ENCODE measurements around the gene AWAT1.
"Not testable (repeated sequence)": the region's sequence is repeated elsewhere in the genome, so short reads cannot be mapped to it uniquely, and the experiment has no call there.

The AWAT1 gene

GRCh38 chrX:70231666-70232065 is 2.8 kb upstream of the AWAT1 start (continued):
- TF ChIP-seq BACH2 (CRISPR knock-in tag; IDR thresholded peaks at IDR 0.05; ENCODE audit: borderline replicate concordance) (no peak), CSDC2 (CRISPR knock-in tag; IDR thresholded peaks at IDR 0.05) (no peak)

- no peak for ATAC-seq
- TF ChIP-seq RARB (CRISPR knock-in tag; IDR thresholded peaks at IDR 0.05) (no peak), OSR1 (CRISPR knock-in tag; IDR thresholded peaks at IDR 0.05) (no peak), BACH2 (CRISPR knock-in tag; IDR thresholded peaks at IDR 0.05; ENCODE audit: borderline replicate concordance) (no peak), ZC3H10 (CRISPR knock-in tag; IDR thresholded peaks at IDR 0.05) (no peak), SNAI2 (CRISPR knock-in tag; IDR thresholded peaks at IDR 0.05) (no peak), CSRNP3 (CRISPR knock-in tag; IDR thresholded peaks at IDR 0.05) (no peak), TOX (CRISPR knock-in tag; IDR thresholded peaks at IDR 0.05; ENCODE audit: borderline replicate concordance) (no peak), ZNF565 (CRISPR knock-in tag; conservative IDR thresholded peaks at IDR 0.05; ENCODE audit: low read depth) (no peak), CREB5 (CRISPR knock-in tag; IDR thresholded peaks at IDR 0.05; ENCODE audit: low read depth) (no peak), ESRRG (CRISPR knock-in tag; IDR thresholded peaks at IDR 0.05) (no peak), POU6F1 (CRISPR knock-in tag; IDR thresholded peaks at IDR 0.05; ENCODE audit: borderline replicate concordance, low read depth) (no peak), PATZ1 (CRISPR knock-in tag; IDR thresholded peaks at IDR 0.05; ENCODE audit: borderline replicate concordance) (no peak), ZNF8 (CRISPR knock-in tag; IDR thresholded peaks at IDR 0.05) (no peak), ZNF70 (CRISPR knock-in tag; IDR thresholded peaks at IDR 0.05) (no peak), GLIS3 (CRISPR knock-in tag; IDR thresholded peaks at IDR 0.05) (no peak), ZFP3 (CRISPR knock-in tag; IDR thresholded peaks at IDR 0.05) (no peak), ISL1 (CRISPR knock-in tag; IDR thresholded peaks at IDR 0.05) (no peak), PPARA (CRISPR knock-in tag; IDR thresholded peaks at IDR 0.05; ENCODE audit: borderline replicate concordance) (no peak)
These were observed 6.3 kb downstream of the AWAT1 start for GRCh38 chrX:70240751-70241150.

GRCh38 chrX:70241501-70241900 is 7.0 kb downstream of the AWAT1 start:
- ATAC-seq = no peak
- no peak for TF ChIP-seq TOX (CRISPR knock-in tag; IDR thresholded peaks at IDR 0.05; ENCODE audit: borderline replicate concordance)
- TF ChIP-seq OSR1 (CRISPR knock-in tag; IDR thresholded peaks at IDR 0.05) = no peak
- TF ChIP-seq BACH2 (CRISPR knock-in tag; IDR thresholded peaks at IDR 0.05; ENCODE audit: borderline replicate concordance) = no peak
- no peak for TF ChIP-seq POU6F1 (CRISPR knock-in tag; IDR thresholded peaks at IDR 0.05; ENCODE audit: borderline replicate concordance, low read depth)
- TF ChIP-seq SNAI2 (CRISPR knock-in tag; IDR thresholded peaks at IDR 0.05) = no peak
- TF ChIP-seq ZC3H10 (CRISPR knock-in tag; IDR thresholded peaks at IDR 0.05) = no peak

- not testable (repeated sequence) for ATAC-seq
These were observed 9.1 kb downstream of the AWAT1 start for GRCh38 chrX:70243601-70244000.

GRCh38 chrX:70244881-70245280 is 10.4 kb downstream of the AWAT1 start:
- ATAC-seq = no peak
- TF ChIP-seq POU6F1 (CRISPR knock-in tag; IDR thresholded peaks at IDR 0.05; ENCODE audit: borderline replicate concordance, low read depth) = no peak
- no peak for TF ChIP-seq CSRNP3 (CRISPR knock-in tag; IDR thresholded peaks at IDR 0.05)
- TF ChIP-seq ISL1 (CRISPR knock-in tag; IDR thresholded peaks at IDR 0.05) = no peak
- no peak for TF ChIP-seq GLIS3 (CRISPR knock-in tag; IDR thresholded peaks at IDR 0.05)
- TF ChIP-seq ZNF565 (CRISPR knock-in tag; conservative IDR thresholded peaks at IDR 0.05; ENCODE audit: low read depth) = no peak
- no peak for TF ChIP-seq ZFP3 (CRISPR knock-in tag; IDR thresholded peaks at IDR 0.05)
- TF ChIP-seq PPARA (CRISPR knock-in tag; IDR thresholded peaks at IDR 0.05; ENCODE audit: borderline replicate concordance) = no peak
- no peak for TF ChIP-seq CSDC2 (CRISPR knock-in tag; IDR thresholded peaks at IDR 0.05)
- no peak for TF ChIP-seq CREB5 (CRISPR knock-in tag; IDR thresholded peaks at IDR 0.05; ENCODE audit: low read depth)
- TF ChIP-seq TCF4 (CRISPR knock-in tag; IDR thresholded peaks at IDR 0.05; ENCODE audit: borderline replicate concordance) = no peak

All from SK-N-SH treated with all-trans-retinoic acid at 6 μM for 48 hours (cell line).